Stimulated activated CD8-positive, alpha-beta memory T cell treated with anti-CD3 and anti-CD28 coated beads, Interleukin-4, amount 100 ng/mL, for 48 hours (primary cell): ENCODE measurements around the gene CTTNBP2.

Experiments
- DNase-seq: peaks from one replicate; pipeline ENCODE4 v3.0.0-alpha.2; 2020

CTTNBP2 gene

DNA sequence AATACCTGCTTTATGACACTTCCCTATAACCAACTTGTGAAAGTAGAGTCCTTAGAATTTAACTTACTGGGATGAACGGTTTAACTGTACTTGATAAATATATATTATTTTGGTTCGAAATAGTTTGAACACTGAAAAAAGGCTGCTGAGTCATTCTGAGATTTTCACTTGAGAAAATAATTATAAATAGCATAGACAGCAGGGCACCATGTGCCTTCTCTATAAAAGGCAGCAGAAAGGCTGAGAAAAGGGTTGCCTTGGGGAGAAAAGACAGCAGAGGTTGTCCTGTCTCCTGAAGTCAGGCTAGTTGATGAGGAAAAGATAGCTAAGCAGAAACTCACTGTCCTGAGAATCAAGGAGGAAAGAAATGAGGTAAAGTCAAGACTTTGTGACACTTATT is 92.4 kb downstream of the CTTNBP2 start:
- DNase-seq: no peak

DNA sequence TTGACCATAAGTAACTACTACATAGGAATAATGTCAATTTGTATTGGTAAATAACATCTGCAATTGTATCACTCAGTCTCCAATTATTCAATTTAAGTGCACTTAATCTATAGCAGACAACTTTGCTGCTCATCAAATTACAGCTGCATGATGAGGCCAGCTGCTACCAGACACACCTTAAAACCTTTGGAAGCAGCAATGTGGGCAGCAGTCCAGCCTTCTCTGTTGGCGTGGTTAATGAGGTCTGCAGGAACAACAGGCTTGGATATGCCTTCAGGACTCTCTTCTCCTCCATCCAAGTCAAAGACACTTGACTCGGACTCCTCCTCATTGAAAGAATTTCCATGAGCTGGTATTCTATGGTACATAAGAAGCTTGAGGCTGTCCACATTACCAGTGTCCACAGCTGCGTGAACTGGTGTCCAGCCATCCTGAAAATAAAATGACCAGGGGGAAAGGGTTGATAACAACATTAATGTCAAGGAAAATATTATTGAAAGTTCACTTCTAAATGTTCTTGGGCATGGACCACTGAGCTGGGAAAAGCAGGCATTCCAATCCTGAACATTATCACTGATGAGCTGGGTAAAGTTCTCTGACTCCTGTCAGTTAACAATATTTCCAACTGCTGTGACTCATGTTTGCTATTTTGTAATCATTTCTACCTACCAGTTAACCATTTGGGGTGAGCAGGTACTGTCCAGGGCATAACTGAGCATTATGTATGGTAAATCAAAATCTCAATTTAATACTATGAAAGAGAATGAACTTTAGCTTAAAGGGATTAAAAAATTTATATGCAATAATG is 95.7 kb downstream of the CTTNBP2 start:
- DNase-seq: no peak

DNA sequence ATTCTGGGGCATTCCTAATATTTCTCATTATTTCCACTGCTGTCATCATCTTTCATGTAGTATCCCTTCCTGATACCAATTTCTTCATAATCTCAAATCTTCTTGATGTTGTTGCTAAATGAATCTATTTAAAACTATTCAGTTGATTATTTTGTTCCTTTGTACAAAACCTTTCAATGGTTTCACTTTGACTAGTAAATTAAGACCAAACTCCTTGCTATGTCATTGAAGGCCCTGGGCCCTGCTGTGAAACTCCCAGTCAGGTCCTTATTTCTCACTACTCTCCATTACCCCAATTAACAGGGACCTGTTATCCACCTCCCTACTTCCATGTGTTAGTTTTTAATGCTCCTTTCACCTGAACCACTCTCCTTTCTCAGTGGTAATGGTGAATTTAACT is 97.0 kb downstream of the CTTNBP2 start:
- no peak for DNase-seq

DNA sequence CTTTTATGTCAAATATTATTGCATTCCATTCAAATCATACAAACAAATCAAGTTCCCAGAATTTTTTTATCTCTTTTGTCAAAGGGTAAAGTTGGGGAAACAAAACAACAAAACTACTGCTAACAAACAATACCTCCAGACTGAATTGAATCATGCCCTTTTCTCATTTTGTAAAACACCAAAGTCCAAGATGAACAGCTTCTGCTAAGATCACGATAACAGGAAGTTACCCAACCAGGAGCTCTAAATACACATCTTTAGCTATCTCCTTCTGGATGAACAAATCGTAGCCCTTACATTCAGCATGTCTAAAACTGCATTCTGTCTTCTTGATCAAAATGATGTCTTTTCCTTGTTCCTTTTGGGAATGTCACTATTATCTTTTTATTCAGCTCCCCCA is 97.4 kb downstream of the CTTNBP2 start:
- DNase-seq: no peak

DNA sequence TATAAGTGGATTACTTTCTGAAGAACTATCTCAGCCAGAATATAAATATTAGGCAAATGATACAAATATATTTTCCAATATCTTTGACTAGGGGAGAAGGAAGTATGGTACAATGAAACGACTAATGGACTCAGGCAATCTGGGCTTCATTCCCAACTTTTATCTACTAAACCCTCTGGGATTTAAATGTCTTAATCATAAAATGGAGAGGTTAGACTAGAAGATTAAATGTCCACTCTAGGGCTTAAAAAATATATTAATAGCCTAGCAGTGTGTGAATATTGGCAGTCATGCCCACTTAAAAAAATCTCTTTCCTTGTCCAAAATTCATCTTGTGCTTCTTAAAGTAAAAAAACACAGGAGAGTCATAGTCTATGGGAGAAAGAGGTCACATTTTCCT is 98.3 kb downstream of the CTTNBP2 start:
- no peak for DNase-seq

DNA sequence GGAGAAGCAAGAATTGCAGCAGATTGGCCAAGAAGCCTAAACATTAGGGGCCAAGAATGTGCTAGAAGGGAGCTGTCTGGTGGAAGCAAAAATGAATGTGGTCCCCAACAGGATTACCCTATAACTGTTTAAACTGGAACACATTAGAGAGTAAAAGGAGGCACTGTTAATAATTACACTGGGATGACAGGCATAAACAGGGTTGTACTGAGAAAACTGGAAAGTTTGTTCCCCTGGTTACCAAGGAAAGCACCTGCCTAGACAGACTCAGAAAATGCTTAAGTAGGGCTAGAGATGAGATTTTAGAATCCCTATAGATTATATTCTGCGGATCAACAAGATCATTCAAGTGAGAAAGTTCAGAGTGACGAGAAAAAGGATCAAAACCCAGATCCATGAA is 100.8 kb downstream of the CTTNBP2 start:
- DNase-seq: no peak

DNA sequence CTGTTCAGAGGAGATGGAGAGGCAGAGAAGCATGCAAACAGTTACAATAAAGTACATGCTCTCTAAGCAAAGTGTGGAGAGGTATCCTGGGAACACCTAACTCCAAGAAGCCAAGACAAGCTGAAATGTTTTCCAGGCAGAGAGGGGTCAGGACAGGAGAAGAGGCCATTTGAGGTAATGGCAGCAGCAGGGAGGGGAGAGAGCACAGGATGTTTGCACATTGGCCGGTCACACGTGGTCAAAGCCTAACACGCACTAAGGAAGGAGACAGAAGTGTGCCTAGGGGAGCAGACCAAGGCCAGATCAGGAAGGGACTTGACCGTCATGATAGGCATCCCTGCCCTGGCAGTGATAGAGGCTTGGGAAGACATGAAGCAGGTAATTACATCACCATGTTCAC is 101.5 kb downstream of the CTTNBP2 start:
- DNase-seq: no peak

DNA sequence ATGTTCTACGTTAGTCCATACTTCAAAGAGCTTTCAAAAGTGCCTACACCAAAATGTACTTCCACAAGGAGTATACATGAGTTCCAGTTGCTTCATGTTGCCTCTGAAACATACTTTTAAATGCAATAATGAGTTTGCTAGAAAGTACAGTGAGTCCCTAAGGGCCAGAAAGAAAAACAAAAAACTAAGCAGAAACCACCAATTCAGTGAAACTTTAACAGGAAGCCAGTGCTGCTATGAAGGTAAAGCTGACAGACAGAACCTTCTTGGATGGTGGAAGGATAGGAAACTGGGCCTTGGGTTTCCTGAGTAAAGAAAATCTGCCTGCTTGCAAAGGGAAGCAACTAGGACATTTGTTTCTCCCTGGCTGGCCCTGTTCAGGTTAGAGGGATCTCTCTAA is 104.2 kb downstream of the CTTNBP2 start:
- no peak for DNase-seq

DNA sequence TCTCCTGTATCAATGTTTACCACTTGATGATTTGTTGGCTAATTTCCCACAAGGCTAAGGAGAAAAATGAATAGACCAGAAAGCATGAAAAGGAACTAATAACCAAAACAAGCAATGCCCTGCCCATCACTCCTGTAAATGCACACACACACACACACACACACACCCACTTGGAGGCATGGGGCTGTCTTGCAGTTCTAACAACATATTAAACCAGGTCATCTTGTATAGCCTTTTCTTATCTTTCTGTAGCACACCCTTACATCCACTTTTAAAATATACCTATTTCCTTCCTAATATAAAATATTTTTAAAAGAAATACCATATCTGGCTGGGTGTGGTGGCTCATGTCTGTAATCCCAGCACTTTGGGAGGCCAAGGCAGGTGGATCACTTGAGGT is 105.3 kb downstream of the CTTNBP2 start:
- no peak for DNase-seq

DNA sequence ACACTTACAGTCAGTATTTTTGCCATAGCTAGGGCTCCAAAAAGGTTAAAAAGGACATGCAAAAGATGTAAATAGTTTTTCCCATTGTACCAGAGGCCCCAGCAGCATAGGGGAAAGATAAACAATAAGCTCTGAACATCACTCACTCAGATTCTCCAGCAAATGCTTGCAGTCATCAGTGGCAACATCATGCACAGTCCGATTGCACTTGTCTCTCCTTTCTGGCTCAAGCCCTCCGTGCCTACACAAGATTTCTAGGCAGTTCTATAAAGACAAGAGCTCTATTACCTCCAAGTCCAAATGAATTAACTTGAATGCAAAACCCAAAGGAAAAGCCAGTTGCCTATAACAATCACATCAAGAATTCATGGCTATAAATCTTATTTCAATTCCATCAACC is 106.3 kb downstream of the CTTNBP2 start:
- no peak for DNase-seq

DNA sequence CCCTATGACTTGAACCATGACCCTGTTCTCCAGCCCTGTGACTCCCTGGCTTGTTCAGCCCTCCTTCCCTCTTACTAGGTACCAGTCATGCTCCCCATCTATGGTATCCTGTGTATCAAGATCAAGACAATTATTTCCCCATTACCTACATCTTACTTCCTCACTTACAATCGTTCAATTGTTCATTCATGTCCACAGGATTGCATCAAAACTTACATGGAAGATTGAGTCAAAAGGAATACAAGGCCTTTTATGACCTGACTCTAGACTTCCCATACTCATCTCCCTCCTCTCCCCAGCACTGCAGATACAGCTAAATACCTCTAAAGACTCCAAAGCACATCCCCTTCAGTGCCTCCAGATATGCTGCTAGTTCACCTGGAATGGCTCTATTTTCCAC is 109.2 kb downstream of the CTTNBP2 start:
- no peak for DNase-seq

DNA sequence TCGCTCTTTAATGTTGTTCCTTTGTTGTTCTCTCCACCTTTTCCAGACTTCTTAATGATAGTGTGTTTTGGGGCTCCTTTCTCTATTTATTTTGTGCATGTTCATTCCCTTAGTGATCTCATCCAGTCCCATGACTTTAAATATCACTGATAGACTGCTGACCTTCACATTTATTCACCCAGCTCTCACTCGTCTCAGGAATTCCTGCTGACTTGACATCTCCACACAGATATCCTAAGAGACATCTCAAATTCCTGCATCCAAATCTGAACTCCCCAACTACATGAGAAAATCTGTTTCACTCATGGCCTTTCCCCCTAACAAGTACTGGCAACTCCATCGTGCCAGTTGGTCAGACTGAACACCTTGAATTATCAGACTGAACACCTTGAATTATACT is 111.2 kb downstream of the CTTNBP2 start:
- DNase-seq: no peak

DNA sequence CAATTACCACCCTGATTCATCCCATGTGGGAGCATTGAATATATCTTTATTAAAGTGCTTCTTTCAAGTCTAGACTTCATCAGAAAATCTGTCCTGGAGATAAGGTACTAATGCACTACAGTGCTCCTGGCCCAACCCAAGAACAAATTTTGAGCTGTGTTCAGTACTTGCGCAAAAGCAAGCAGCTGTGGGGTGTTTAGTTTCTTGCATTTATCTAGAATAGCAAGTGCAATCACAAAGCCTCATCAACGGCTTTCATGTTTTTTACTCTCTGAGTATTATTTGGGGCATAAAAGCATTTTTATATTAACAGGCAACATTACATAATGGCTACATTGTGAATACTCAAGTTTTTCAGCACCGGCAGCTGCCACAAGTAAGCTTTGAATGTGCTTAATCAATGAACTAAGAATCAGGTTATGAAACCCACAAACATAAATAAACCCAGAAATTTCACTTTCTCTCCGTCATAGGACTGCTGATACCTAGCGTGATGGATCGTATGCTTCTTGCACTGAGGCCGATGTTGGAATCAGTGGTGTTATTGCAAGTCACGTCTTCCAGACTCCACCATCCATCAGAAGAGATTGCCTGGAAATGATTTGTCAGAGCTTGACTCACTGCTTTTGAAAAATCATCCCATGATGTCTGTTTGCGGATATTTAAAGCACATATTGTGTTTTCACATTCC is 113.1 kb downstream of the CTTNBP2 start:
- DNase-seq: no peak

DNA sequence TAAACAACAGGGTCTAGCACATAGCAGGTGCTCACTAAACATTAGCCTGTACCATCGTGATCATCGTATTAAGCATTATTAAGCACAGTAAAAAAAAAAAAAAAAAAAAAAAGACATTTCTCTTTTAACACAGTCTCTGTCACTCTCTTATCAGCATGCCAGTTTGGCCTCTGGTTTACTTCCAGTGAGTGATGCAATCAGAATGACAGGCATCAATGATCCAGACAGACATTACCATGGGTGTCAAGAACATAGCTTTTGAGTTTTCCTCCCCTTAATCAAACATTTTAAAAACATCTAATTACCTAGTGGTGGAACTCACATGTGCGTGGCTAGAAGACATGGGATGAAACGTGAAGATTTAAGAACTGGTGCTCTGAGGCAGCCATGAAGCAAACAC is 115.8 kb downstream of the CTTNBP2 start:
- no peak for DNase-seq

DNA sequence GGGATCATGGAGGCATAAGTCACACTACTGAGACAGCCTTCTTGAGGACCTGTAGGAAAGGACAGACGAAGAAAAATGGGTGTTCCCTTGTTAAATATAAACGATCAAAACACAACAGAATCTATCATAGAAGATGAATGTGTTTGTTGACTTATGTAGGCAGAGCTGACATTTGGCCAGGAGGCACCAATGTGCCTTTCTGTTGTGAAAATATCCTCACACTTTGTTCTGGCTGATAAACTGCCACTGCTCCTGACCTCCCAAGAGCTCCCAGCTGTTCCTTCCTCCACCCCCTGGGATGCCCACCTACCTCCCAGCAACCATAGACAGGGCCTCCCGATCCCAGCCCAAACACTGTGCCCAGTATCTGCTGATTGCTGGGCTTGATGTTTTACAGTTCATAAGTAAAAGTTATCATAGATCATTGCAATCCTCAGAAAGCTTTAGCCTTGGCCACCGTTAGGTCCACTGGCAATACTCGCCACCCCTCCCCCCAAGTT is 116.6 kb downstream of the CTTNBP2 start:
- DNase-seq: no peak

DNA sequence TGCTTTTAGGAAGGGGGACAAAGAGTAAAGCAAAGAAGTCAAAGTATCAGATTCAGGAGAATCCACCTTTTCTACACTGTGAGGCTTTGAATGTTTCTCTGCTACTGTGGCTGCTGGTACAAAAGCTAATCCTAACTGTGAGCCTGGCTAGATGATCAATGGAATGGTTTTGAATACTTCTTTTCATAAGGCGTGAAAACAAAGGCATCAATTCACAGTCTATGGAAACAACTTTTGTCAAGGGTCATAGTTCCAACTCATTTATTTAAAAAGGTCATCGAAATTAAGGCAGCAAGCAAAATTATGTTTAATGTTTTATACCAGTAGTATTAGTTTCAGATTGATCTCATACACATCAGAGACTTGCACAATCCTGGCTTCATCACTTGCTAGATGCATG is 118.1 kb downstream of the CTTNBP2 start:
- DNase-seq: no peak

DNA sequence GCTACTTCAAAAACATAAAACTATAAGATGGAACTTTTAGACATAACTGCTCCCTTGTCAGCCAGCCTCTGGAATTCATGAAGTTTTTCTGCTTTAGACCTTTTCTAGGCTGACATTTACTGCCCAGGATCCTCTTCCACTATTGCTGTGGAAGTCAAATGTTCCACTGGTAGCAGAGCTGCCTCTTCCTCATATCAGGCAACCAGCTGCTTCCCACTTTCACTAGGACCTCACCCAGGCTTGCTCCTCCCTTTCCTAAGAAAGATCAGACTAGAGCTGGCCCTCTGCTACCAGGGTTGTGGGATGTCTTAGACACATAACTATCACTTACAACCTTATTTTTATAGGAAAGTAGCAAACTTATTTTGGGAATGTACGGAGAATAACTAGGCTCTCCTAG is 121.5 kb downstream of the CTTNBP2 start:
- DNase-seq: no peak

DNA sequence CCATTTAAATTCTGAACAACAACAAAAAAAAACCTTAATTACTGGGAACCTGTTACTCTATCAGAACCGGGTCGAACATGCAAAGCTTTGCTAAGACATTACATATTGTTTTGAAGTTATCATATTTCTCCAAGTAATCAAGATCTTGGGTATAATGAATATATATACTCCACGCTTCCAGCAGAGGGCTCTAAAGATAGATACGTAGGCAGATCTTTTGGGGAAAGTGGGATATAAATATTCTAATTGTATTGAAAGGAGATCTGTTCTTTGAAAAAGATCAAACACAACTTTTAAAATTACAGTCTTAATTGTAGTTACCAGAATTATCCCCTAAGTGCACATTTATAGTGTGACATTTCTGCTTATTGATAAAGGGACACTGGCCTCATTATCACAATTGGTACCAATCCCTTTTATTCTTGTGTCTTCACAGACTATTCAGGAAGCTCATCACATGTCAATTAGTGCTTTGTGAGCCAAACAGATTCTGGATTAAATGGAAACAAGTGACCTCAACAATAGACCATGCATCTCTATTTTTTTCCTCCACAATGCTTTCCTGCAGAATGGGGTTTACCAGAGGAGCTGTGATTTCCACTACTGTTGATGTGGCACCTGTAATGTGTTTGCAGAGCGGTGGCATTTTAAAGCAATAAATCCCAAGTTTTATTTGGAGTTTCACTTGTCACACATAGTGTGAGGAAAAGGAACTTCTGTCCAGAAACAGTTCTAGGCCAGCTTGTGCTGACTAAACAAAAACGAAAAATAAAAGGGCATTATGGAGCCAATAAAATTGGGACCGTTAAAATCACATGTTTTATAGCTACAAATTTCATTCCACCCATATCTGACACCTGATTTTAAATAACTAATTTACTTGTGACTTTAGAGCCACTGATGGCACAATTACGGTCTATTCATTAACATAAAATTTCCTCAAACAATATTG is 122.4 kb downstream of the CTTNBP2 start:
- DNase-seq: no peak

DNA sequence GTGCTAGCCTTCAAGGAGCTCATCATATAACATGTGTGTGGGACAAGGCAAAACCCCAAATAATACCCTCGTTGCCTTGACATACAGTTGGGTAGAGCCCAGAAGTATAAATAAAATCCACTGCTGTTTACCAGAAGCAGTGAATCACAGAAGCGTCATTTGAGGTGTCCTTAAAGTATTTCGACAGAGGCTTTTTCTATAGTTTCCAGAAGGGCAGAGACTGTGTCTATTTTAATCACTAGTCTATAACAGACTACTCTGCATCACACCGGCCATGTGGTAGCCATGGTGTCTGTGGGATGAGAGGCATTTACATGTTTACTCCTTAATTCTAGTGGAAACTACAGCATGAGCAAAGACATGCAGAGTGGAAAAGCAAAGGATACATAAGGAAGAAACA is 131.3 kb downstream of the CTTNBP2 start:
- DNase-seq: no peak

DNA sequence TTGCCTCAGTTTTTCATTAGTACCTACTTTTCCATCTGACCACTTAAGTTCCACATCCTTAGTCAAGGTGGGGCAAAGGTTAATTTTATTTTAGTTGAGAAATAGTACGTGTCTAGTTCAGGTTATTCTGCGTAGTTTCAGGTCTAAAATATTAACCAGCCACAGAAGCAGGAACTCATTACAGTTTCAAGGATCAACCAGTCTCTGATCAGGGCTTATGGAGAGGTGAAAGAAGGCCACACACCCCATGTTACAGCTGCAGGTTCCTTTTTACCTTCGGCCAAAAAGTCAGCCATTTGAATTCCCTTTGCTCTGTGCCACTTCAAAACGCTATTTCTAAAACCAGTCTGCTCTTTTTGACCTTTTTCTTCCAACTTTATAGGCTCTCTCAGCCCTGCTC is 134.2 kb downstream of the CTTNBP2 start:
- DNase-seq: no peak

DNA sequence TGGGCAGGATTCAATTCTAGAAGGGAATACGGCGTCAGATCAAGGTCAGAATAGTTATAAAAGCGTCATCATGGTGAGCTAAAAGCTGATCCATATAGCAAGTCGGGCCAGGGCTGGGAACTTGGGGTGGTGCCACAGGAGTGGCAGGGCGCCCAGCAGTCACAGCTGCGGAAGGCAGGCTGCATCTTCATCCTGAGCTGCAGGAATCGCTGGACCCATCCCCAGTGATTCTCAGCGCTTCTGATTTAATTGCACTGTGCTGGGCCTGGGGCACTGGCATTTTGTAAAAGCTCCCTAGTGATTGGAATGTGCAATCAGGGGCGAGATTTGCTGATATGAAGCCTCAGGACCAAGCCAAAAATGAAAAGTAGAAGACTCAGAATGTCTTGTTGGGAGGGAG is 135.3 kb downstream of the CTTNBP2 start:
- no peak for DNase-seq

DNA sequence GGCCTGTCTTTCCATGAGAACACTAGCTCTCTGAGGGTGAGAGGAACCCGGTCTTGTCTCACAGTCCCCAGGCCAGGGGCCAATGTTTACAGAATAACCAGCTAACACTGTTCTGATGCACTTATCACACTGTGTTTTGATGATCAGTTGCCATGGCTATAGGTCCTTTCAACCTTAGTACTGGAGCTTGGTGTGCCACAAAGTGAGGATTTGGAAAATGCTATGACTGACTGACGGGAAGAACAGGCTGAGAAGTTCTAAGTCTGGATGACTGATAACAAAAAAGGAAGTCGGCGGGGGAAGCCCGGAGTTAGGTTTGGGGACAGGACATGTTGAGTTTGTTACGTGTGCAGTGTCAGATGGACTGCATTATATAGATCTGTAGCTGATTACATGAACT is 141.8 kb downstream of the CTTNBP2 start:
- peak; percentile 30 for DNase-seq

DNA sequence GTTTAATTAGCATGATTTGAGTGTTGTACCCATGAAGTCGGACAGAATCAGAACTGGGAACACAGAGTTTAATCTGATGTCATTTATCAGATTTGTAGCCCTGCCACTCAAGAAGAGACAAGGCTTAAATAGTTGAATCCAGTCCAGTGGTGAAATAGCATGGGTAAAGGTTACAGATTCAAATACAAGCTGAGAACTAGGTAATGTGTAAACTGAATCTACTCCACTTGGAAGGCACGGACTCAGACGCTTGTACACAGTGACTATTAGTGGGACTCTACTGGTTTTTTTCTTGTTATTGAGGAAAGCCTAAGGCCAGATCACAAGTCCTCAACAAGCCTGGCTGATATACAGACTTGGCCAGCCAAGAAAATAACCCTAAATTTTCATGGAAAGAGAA is 142.9 kb downstream of the CTTNBP2 start:
- no peak for DNase-seq
